ENCODE results near the gene FAU. TPM values are rescaled to one million over a fixed set of nuclear protein-coding genes. Genes with fewer than 3 reads are reported as not detected.

FAU gene
- 535 and 1,041 TPM in 2 replicates for total RNA-seq

- TF ChIP-seq CTCF (conservative IDR thresholded peaks at IDR 0.05; ENCODE audit: low read depth, low read length) = no peak
- peak within 1 kb of the TSS; percentile 80 for H3K4me3 ChIP-seq (ENCODE audit: low read depth, low read length)
- no peak for DNase-seq (ENCODE audit: low read depth)
Measured at GRCh38 chr11:65121865-65122696, at the start of gene FAU, which contains the start of gene MRPL49. Gene FAU (minus strand): TSS chr11:65122134. CDS start chr11:65121813, 321 bp downstream. Gene MRPL49 (plus strand): TSS chr11:65122321. CDS start chr11:65122347, 26 bp downstream.

GRCh38 chr11:65170058-65170534 lies 48.2 kb upstream of the FAU start, which contains the start of gene SPDYC:
Gene SPDYC (plus strand): TSS chr11:65170233. CDS start chr11:65171358, 1,125 bp downstream.
- no peak for TF ChIP-seq CTCF (conservative IDR thresholded peaks at IDR 0.05; ENCODE audit: low read depth, low read length)
- no peak for DNase-seq (ENCODE audit: low read depth)
- H3K4me3 ChIP-seq (ENCODE audit: low read depth, low read length) = no peak within 1 kb of the TSS

GRCh38 chr11:65169164-65169641 lies 47.3 kb upstream of the FAU start:
- no peak for TF ChIP-seq CTCF (conservative IDR thresholded peaks at IDR 0.05; ENCODE audit: low read depth, low read length)
- no peak overlapping the region for H3K4me3 ChIP-seq (ENCODE audit: low read depth, low read length)
- no peak for DNase-seq (ENCODE audit: low read depth)

GRCh38 chr11:65167656-65168055 lies 45.7 kb upstream of the FAU start:
- no peak overlapping the region for H3K4me3 ChIP-seq (ENCODE audit: low read depth, low read length)
- no peak for DNase-seq (ENCODE audit: low read depth)
- no peak for TF ChIP-seq CTCF (conservative IDR thresholded peaks at IDR 0.05; ENCODE audit: low read depth, low read length)

- H3K4me3 ChIP-seq (ENCODE audit: low read depth, low read length) = no peak overlapping the region
- no peak for TF ChIP-seq CTCF (conservative IDR thresholded peaks at IDR 0.05; ENCODE audit: low read depth, low read length)
- no peak for DNase-seq (ENCODE audit: low read depth)
Measured at GRCh38 chr11:65166893-65167292, 45.0 kb upstream of the FAU start.

- no peak for TF ChIP-seq CTCF (conservative IDR thresholded peaks at IDR 0.05; ENCODE audit: low read depth, low read length)
- H3K4me3 ChIP-seq (ENCODE audit: low read depth, low read length) = peak overlapping the region; percentile 21
- DNase-seq (ENCODE audit: low read depth) = no peak
Measured at GRCh38 chr11:65165410-65166317, 43.7 kb upstream of the FAU start.

Measured in epithelial cell of proximal tubule (primary cell).